ENCODE data around the gene MTOR. TPM values are rescaled to one million over a fixed set of nuclear protein-coding genes. Genes with fewer than 3 reads are reported as not detected.

The MTOR gene
- total RNA-seq, 1 experiment from 2014 or later: 36.1 TPM

- Mint-ChIP-seq H3K4me1 (ENCODE audit: low read depth, unreplicated experiment) (no peaks in the 10 kb centered on the region), H3K27ac (ENCODE audit: unreplicated experiment) (no peak overlapping the region), H3K27me3 (ENCODE audit: unreplicated experiment) (no peaks in the 10 kb centered on the region), H3K9me3 (ENCODE audit: low read depth, unreplicated experiment) (no peaks in the 10 kb centered on the region), H3K4me3 (ENCODE audit: low read depth, unreplicated experiment) (no peak overlapping the region), H3K36me3 (ENCODE audit: insufficient read depth, unreplicated experiment) (no peaks in the 10 kb centered on the region)
- no peak for DNase-seq
- no TSS peak for BruUV-seq (replicated peaks)
- TF ChIP-seq CTCF (IDR thresholded peaks at IDR 0.05; ENCODE audit: unreplicated experiment): no peak
- intact Hi-C loops (cut with micrococcal nuclease; ENCODE audit: unreplicated experiment): no loop called here
- CTCF ChIA-PET: no interaction called here
Measured at GRCh38 chr1:11138029-11138428, 124.3 kb downstream of the MTOR start.

GRCh38 chr1:11134898-11135266 is 127.5 kb downstream of the MTOR start:
- H3K9me3 Mint-ChIP-seq (ENCODE audit: low read depth, unreplicated experiment): no peaks in the 10 kb centered on the region
- no peak for TF ChIP-seq CTCF (IDR thresholded peaks at IDR 0.05; ENCODE audit: unreplicated experiment)
- no peak for DNase-seq
- CTCF ChIA-PET: no interaction called here
- intact Hi-C loops (cut with micrococcal nuclease; ENCODE audit: unreplicated experiment): no loop called here
- no peaks in the 10 kb centered on the region for H3K27me3 Mint-ChIP-seq (ENCODE audit: unreplicated experiment)
- no peak overlapping the region for H3K4me3 Mint-ChIP-seq (ENCODE audit: low read depth, unreplicated experiment)
- no peaks in the 10 kb centered on the region for H3K4me1 Mint-ChIP-seq (ENCODE audit: low read depth, unreplicated experiment)
- H3K36me3 Mint-ChIP-seq (ENCODE audit: insufficient read depth, unreplicated experiment): peaks cover 5% of the 10 kb centered on the region
- BruUV-seq (replicated peaks): no TSS peak
- H3K27ac Mint-ChIP-seq (ENCODE audit: unreplicated experiment): no peak overlapping the region

- BruUV-seq (replicated peaks): no TSS peak
- Mint-ChIP-seq H3K36me3 (ENCODE audit: insufficient read depth, unreplicated experiment) (peaks cover 5% of the 10 kb centered on the region), H3K4me1 (ENCODE audit: low read depth, unreplicated experiment) (no peaks in the 10 kb centered on the region), H3K27me3 (ENCODE audit: unreplicated experiment) (no peaks in the 10 kb centered on the region), H3K4me3 (ENCODE audit: low read depth, unreplicated experiment) (no peak overlapping the region), H3K27ac (ENCODE audit: unreplicated experiment) (no peak overlapping the region), H3K9me3 (ENCODE audit: low read depth, unreplicated experiment) (no peaks in the 10 kb centered on the region)
- CTCF ChIA-PET: interaction anchor here (0.6 kb wide), 1 partner anchor 386 kb away, joined by 5 read pairs; no protein-coding TSS in a partner anchor
- TF ChIP-seq CTCF (IDR thresholded peaks at IDR 0.05; ENCODE audit: unreplicated experiment): no peak
- DNase-seq: no peak
- intact Hi-C loops (cut with micrococcal nuclease; ENCODE audit: unreplicated experiment): no loop called here
Measured at GRCh38 chr1:11134251-11134897, 128.0 kb downstream of the MTOR start.

- Mint-ChIP-seq H3K4me1 (ENCODE audit: low read depth, unreplicated experiment) (no peaks in the 10 kb centered on the region), H3K9me3 (ENCODE audit: low read depth, unreplicated experiment) (no peaks in the 10 kb centered on the region), H3K36me3 (ENCODE audit: insufficient read depth, unreplicated experiment) (peaks cover 9% of the 10 kb centered on the region), H3K27me3 (ENCODE audit: unreplicated experiment) (no peaks in the 10 kb centered on the region), H3K4me3 (ENCODE audit: low read depth, unreplicated experiment) (no peak overlapping the region), H3K27ac (ENCODE audit: unreplicated experiment) (no peak overlapping the region)
- no peak for TF ChIP-seq CTCF (IDR thresholded peaks at IDR 0.05; ENCODE audit: unreplicated experiment)
- no TSS peak for BruUV-seq (replicated peaks)
- no peak for DNase-seq
- CTCF ChIA-PET: no interaction called here
- intact Hi-C loops (cut with micrococcal nuclease; ENCODE audit: unreplicated experiment): no loop called here
Measured at GRCh38 chr1:11132563-11133293, 129.6 kb downstream of the MTOR start.

All from Calu3 (cell line).